Keratinocyte (primary cell): ENCODE results near the gene KLHL34. TPM values are rescaled to one million over a fixed set of nuclear protein-coding genes. Genes with fewer than 3 reads are reported as not detected.

Source experiments
- DNase-seq: peaks from one replicate; pipeline ENCODE4 v3.0.0-alpha.2; 2011; ENCODE audit warnings: low read depth, missing footprints, low spot score
- FAIRE-seq: peaks from 2 replicates; lab custom pipeline; 2011; peaks lifted over from hg19 to GRCh38; lab: Jason Lieb, UNC
- H2AFZ ChIP-seq: 2 replicates; pipeline ENCODE4 v1.6.0; 2012; ENCODE audit warnings: low read length, control low read depth, inconsistent platforms; ENCODE audit not compliant: control insufficient read depth
- H3K27ac ChIP-seq: 2 replicates; pipeline ENCODE4 v1.5.1; 2011; ENCODE audit warnings: low read length; ENCODE audit not compliant: control insufficient read depth, insufficient read depth
- H3K27me3 ChIP-seq: 3 replicates; pipeline ENCODE4 v1.6.0; 2011; ENCODE audit warnings: low read length; ENCODE audit not compliant: control insufficient read depth, insufficient read depth; ENCODE audit errors: extremely low read depth
- H3K36me3 ChIP-seq, 2 experiments: 2 replicates in 1 of 2; 3 replicates in 1 of 2; pipeline ENCODE4 v1.5.1; 2011; ENCODE audit warnings: low read length in 2 of 2, mild to moderate bottlenecking in 1 of 2; ENCODE audit not compliant: control insufficient read depth in 2 of 2, insufficient read depth in 2 of 2; ENCODE audit errors: extremely low read depth in 1 of 2
- H3K4me1 ChIP-seq: 3 replicates; pipeline ENCODE4 v1.5.1; 2011; ENCODE audit warnings: low read length; ENCODE audit not compliant: control insufficient read depth, insufficient read depth; ENCODE audit errors: extremely low read depth
- H3K4me2 ChIP-seq: 3 replicates; pipeline ENCODE4 v1.6.0; 2011; ENCODE audit warnings: low read depth, low read length; ENCODE audit not compliant: control insufficient read depth, insufficient read depth; ENCODE audit errors: extremely low read depth
- H3K4me3 ChIP-seq, 3 experiments: fragments of 200-600 bp in 1 of 3; sonication (generic) in 1 of 3; 2 replicates in 2 of 3; 3 replicates in 1 of 3; pipeline ENCODE4 v1.5.1; 2011 to 2016; ENCODE audit warnings: low read length in 3 of 3, mild to moderate bottlenecking in 3 of 3, control low read depth in 2 of 3, inconsistent platforms in 1 of 3, low read depth in 1 of 3, mixed read lengths in 1 of 3, mixed run types in 1 of 3, moderate library complexity in 1 of 3; ENCODE audit not compliant: control insufficient read depth in 2 of 3, insufficient read depth in 2 of 3; ENCODE audit errors: extremely low read depth in 1 of 3
- H3K79me2 ChIP-seq: 2 replicates; pipeline ENCODE4 v1.6.0; 2012; ENCODE audit warnings: low read length; ENCODE audit not compliant: control insufficient read depth, insufficient read depth
- H3K9ac ChIP-seq: 3 replicates; pipeline ENCODE4 v1.6.0; 2011; ENCODE audit warnings: low read length; ENCODE audit not compliant: control insufficient read depth, insufficient read depth; ENCODE audit errors: extremely low read depth
- H3K9me1 ChIP-seq: 3 replicates; pipeline ENCODE4 v1.6.0; 2011; ENCODE audit warnings: low read length; ENCODE audit not compliant: control insufficient read depth, insufficient read depth; ENCODE audit errors: extremely low read depth
- H3K9me3 ChIP-seq: 2 replicates; pipeline ENCODE4 v1.5.1; 2012; ENCODE audit warnings: low read depth, low read length; ENCODE audit not compliant: control insufficient read depth
- H4K20me1 ChIP-seq: 3 replicates; pipeline ENCODE4 v1.6.0; 2011; ENCODE audit warnings: low read length; ENCODE audit not compliant: control insufficient read depth, insufficient read depth; ENCODE audit errors: extremely low read depth
- CTCF ChIP-seq, 3 experiments: IDR thresholded peaks in 1 of 3; conservative IDR thresholded peaks in 1 of 3; optimal IDR thresholded peaks in 1 of 3; 2 replicates in 2 of 3; 3 replicates in 1 of 3; pipeline versions ENCODE3 to v1.5.1; 2011; ENCODE audit warnings: low read length in 3 of 3, mild to moderate bottlenecking in 3 of 3, moderate library complexity in 2 of 3, control low read depth in 1 of 3, inconsistent platforms in 1 of 3; ENCODE audit not compliant: insufficient read depth in 2 of 3; ENCODE audit errors: extremely low read depth in 1 of 3
- EZH2 ChIP-seq: IDR thresholded peaks from one replicate; pipeline ENCODE4 v1.6.1; 2012; ENCODE audit warnings: inconsistent platforms, mild to moderate bottlenecking, low read length, moderate library complexity
- dilution Hi-C: fragments of 300-500 bp; cut with MboI; formaldehyde crosslinking; loops from one replicate; pipeline ENCODE4 v1.7.0; 2020; ENCODE audit warnings: low sequenced_read_pairs; ENCODE audit not compliant: extremely low pct_ligation_motif_present
- polyA plus RNA-seq, 5 experiments: library from polyadenylated mRNA; depleted of rRNA in 3 of 5; stranded (reverse) in 3 of 5; stranded (forward) in 1 of 5; unstranded in 1 of 5; fragments of >200 nt; gene quantifications; 1 replicate in 1 of 5; 2 replicates in 3 of 5; 3 replicates in 1 of 5; pipeline versions ENCODE4 v1.2.1 to v1.2.3, GENCODE V29; 2011 to 2012; ENCODE audit warnings: missing spikeins in 2 of 5, low read depth in 1 of 5, low replicate concordance in 1 of 5

The KLHL34 gene
- polyA plus RNA-seq, 1 donor (not counting 4 experiments of a cell fraction or from before 2014, with no cell fraction given): not detected

- no peak overlapping the region for H3K27ac ChIP-seq
- H2AFZ ChIP-seq: no peak overlapping the region
- no peak overlapping the region for H3K9ac ChIP-seq
- no peaks in the 10 kb centered on the region for H3K4me1 ChIP-seq
- no peak for DNase-seq
- no peaks in the 10 kb centered on the region for H4K20me1 ChIP-seq
- no peak for FAIRE-seq
- no peak for TF ChIP-seq EZH2
- TF ChIP-seq CTCF (optimal IDR thresholded peaks at IDR 0.05 in 1 of 3, IDR thresholded peaks at IDR 0.05 in 1 of 3, conservative IDR thresholded peaks at IDR 0.05 in 1 of 3; ENCODE audit: extremely low read depth in 1 of 3, insufficient read depth in 2 of 3, low read length in 3 of 3): no peak
- dilution Hi-C loops: no loop called here
- H3K27me3 ChIP-seq: no peaks in the 10 kb centered on the region
- no peaks in the 10 kb centered on the region for H3K9me1 ChIP-seq
- H3K36me3 ChIP-seq: no peaks in the 10 kb centered on the region
- no peak overlapping the region for H3K4me3 ChIP-seq
- H3K79me2 ChIP-seq: no peaks in the 10 kb centered on the region
- H3K4me2 ChIP-seq: no peak overlapping the region
- no peaks in the 10 kb centered on the region for H3K9me3 ChIP-seq
Measured at GRCh38 chrX:21698272-21698671, 40.1 kb upstream of the KLHL34 start.

- H4K20me1 ChIP-seq: no peaks in the 10 kb centered on the region
- TF ChIP-seq EZH2: no peak
- no peak for TF ChIP-seq CTCF (optimal IDR thresholded peaks at IDR 0.05 in 1 of 3, IDR thresholded peaks at IDR 0.05 in 1 of 3, conservative IDR thresholded peaks at IDR 0.05 in 1 of 3; ENCODE audit: extremely low read depth in 1 of 3, insufficient read depth in 2 of 3, low read length in 3 of 3)
- no peak overlapping the region for H2AFZ ChIP-seq
- H3K4me3 ChIP-seq: no peak overlapping the region
- no peaks in the 10 kb centered on the region for H3K9me3 ChIP-seq
- no peaks in the 10 kb centered on the region for H3K27me3 ChIP-seq
- H3K36me3 ChIP-seq: no peaks in the 10 kb centered on the region
- dilution Hi-C loops: no loop called here
- FAIRE-seq (no peak), DNase-seq (no peak)
- H3K9me1 ChIP-seq: no peaks in the 10 kb centered on the region
- H3K27ac ChIP-seq: no peak overlapping the region
- H3K79me2 ChIP-seq: no peaks in the 10 kb centered on the region
- H3K9ac ChIP-seq: no peak overlapping the region
- H3K4me2 ChIP-seq: no peak overlapping the region
- H3K4me1 ChIP-seq: no peaks in the 10 kb centered on the region
Measured at GRCh38 chrX:21691512-21692018, 33.4 kb upstream of the KLHL34 start.
